AG20443 (cell line): ENCODE data around the gene PIGW.

ENCODE experiments used
- DNase-seq: peaks from one replicate; pipeline ENCODE4 v3.0.0; 2012; ENCODE audit warnings: low spot score, mixed read lengths

The PIGW gene

GRCh38 chr17:36509272-36509985 is 25.4 kb upstream of the PIGW start:
- DNase-seq: peak; percentile 5

- DNase-seq: peak; percentile 4
Observed at GRCh38 chr17:36510636-36511035, 24.2 kb upstream of the PIGW start.

DNA sequence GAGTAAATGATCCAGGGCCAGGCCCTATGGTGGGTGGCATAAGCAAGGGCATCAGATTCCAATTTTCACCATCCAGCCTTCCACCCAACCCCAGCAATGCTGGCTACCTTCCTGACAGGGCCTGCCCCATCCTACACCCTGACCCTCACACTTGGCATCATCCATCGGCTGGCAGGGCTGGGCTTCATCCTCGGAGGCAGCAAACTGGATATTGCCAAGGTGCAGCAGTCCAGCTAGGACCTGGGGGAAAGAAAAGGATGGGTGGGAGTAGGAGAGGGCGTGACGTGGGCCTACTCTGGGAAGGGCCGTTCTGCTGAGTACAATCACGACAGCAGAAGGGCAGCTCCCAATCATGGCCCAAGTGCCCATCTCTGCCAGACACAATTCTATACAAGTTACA is 23.6 kb upstream of the PIGW start:
- no peak for DNase-seq

GRCh38 chr17:36512641-36513040 is 22.1 kb upstream of the PIGW start:
- peak; percentile 2 for DNase-seq

GRCh38 chr17:36514856-36515255 is 19.9 kb upstream of the PIGW start:
- DNase-seq: no peak

DNA sequence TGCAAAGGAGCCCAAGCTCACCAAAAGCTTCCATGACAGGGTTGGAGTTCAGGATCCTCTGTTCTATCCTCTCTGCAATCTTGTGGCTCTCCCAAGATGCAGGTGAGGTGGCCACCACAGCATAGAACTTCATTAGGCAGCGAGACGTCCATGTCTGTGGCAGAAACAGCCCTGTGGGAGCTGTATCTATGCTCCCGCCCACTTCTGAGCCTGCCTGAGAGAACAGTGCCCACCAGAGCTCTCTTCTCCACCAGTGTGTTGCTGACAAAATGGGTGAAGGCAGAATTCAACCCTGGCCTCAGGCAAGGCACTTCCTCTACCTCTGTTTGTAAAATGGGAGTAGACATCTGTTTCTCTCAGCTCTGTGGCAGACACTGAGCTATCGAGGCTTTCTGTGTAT is 18.9 kb upstream of the PIGW start:
- no peak for DNase-seq

DNA sequence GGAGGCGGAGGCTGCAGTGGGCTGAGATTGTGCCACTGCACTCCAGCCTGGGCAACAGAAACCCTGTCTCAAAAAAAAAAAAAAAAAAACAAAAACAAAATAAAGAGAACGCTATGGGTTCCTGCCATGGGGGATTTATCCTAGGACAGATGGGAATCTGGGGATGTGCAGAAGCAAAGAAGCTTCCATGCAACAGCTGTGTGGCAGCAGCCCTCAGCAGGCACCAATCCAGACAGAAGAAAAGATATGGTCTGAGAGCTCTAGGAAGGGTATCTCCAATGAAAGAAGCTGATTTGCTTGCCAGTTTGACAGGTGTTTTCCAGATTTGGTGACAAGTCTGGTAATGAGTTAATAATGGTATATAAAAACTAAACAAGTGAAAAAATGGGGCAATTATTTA is 11.7 kb upstream of the PIGW start:
- DNase-seq: no peak

DNA sequence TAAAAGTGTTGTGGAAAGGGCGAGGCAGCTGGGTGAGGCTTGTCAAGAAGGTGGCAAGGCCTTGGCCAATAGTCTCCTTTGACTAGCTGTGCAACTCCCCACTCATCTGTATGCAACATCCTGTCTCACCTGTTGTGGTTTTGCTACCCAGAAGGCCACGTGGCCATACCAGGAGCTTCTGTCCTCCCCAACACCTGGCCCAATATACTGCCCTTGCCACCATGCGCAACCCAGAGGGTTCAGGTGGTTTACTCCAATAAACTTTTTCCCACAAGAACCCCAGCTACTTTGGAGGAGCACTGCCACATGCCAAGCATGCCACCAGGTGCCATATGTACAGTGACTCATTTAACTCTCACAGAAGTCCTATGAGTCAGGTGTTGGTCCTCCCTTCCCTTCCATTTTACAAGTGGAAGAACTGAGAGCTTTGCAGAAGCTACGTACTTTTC is 10.3 kb upstream of the PIGW start:
- peak; percentile 2 for DNase-seq

DNA sequence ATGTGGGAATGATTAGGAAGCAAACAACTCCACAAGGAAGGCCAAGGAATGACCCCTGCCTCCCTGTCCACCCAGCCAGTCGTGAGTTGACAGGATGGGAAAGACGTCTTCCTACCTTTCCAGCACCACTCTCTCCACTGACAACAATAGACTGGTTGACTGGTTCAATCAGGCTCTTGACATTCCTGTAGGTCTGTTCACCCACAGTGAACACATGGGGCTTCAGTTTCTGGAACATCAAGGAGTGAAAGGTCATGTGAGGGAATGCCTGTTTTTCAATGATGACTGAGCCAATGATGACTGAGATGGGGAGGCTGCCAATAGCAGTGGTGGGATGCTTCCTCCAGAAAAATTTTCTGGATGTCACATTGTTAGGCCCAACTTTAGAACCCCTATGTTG is 9.7 kb upstream of the PIGW start:
- DNase-seq: no peak

- peak; percentile 3 for DNase-seq
Observed at GRCh38 chr17:36525888-36526287, 8.9 kb upstream of the PIGW start.

GRCh38 chr17:36527621-36528250 is 7.1 kb upstream of the PIGW start:
- DNase-seq: peak; percentile 2

DNA sequence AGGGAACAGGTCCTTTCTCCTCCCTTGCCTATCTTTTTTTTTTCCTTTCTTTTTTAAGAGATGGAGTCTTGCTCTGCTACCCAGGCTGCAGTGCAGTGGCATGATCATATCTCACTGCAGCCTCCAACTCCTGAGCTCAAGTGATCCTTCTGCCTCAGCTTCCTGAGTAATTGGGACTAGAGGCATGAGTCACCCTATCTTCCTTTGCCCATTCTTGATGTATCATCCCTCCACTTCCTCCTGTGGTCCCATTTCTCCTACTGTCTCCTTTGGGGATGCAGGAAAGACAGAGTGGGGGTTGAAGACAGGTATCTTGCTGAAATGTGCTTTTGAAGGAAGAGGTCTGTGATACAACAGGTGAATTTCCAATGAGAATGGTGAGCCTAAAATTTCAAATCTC is 5.7 kb upstream of the PIGW start:
- DNase-seq: peak; percentile 37

GRCh38 chr17:36532435-36532975 is 2.3 kb upstream of the PIGW start:
- no peak for DNase-seq

DNA sequence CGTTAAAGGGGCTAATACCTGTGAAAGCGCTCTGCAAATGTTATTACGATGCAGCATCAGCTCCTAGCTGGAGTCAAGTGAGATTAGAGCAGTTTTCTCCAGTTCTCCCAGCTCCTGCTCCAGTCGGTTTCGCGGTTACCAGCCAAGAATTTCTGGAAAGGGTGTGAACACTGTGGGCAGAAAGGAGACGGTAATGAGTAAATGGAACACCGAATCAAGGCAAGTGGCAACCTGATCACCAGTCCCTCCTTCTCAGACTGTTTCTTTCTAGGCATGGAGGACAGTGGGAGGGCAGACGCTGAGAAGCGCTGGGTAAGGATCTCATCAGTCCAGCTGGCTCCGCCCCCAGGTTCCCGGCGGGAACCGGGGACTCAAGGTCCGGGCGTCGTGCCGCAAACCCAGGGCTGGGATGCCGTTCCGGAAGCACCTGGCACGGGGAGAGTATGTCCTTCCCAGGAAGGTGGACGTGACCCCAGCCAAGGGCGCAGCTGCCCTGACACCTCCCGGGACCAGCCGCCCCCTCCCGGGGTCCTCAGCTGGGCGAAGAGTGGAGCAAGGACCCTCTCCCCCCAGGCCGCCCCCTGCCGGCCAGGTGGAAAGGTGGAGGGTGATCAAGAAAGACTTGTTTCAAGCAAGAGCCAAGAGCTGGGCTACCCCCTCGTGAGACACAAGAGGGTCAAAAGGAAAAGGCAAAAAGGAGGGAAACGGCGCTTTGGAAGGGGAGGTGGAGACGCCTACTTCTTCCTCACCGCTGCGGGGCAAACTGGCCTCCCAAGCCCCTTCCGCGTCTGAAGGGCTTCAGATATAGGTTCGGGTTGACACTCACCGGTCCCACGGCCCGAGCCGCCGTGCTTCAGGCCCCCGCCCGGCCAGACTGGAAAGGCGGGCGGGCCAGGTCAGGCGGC is 600 bp upstream of the PIGW start:
- DNase-seq: peak; percentile 84

- DNase-seq: no peak
Observed at GRCh38 chr17:36535669-36536081, 888 bp downstream of the PIGW start.

DNA sequence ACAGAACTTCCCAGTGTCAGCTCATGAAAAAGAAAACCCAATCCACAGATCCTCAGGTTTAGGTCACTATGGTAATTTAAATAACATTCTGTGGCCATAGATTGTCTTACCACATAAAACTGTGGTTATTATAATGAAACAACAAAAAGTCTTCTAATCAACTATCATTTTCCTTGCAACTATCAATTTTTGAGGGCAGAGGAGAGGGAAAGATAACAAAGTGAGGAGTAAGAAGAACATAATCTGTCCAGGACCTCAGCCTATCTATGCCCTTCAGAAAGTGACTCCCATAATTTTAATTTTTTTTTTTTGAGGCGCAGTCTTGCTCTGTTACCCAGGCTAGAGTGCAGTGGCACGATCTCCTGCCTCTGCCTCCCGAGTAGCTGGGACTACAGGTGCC is 5.9 kb downstream of the PIGW start:
- no peak for DNase-seq

DNA sequence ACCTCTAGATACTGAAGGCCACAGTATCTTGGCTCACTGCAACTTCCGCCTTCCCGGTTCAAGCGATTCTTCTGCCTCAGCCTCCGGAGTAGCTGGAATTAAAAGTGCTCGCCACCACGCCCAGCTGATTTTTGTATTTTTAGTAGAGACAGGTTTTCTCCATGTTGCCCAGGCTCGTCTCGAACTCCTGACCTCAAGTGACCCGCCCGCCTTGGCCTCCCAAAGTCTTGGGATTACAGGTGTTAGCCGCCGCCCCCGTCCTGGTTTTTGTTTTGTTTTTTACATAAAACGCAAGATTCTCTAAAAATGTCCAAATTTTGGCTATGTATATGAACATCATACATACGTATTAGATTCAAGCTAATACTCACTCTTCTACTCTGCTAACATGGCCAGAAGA is 8.0 kb downstream of the PIGW start:
- DNase-seq: no peak

GRCh38 chr17:36544044-36544306 is 9.2 kb downstream of the PIGW start:
- DNase-seq: peak; percentile 58

DNA sequence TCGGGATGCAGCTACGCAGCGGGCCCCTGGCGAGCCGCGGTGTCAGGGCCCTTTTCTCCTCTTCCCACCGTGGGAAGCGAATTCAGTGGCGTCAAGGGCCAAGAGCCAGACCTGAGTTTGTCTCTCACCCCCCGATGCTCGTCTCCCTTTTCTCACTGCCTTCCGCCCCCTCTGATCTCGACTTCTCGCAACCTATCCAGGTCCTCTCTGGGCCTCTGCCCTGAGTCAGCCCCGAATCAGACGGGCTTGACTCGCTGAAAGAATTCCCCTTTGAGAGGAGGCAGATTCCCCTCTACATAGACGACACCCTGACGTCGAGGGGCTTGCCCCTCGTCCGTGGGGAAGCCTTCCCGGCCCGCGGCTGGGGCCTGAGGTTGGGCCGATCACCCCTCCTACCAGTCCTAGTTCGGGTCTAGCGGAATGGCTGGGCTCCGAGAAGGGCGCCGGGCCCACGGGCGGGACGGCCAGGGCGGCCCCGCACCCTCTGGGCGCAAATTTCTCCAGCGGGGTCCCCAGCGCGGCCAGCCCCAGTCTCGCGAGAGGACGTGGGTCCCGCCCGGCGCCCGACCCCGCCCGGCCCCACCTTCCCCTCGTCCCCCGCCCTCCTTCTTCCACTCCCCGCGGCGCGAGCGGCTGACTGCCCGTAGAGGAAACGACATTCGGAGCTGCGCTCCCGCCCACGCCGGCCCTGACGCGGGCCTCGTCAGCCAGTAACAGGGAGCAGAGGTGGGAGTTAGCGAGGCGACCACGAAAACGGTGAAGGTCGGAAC is 9.7 kb downstream of the PIGW start, which contains the start of gene GGNBP2:
GGNBP2 (plus strand) TSS at position 613 of the 770 bp plus-strand sequence. CDS start 806 bp downstream, outside the sequence.
- peak; percentile 95 for DNase-seq

- no peak for DNase-seq
Observed at GRCh38 chr17:36545077-36545464, 10.3 kb downstream of the PIGW start.

DNA sequence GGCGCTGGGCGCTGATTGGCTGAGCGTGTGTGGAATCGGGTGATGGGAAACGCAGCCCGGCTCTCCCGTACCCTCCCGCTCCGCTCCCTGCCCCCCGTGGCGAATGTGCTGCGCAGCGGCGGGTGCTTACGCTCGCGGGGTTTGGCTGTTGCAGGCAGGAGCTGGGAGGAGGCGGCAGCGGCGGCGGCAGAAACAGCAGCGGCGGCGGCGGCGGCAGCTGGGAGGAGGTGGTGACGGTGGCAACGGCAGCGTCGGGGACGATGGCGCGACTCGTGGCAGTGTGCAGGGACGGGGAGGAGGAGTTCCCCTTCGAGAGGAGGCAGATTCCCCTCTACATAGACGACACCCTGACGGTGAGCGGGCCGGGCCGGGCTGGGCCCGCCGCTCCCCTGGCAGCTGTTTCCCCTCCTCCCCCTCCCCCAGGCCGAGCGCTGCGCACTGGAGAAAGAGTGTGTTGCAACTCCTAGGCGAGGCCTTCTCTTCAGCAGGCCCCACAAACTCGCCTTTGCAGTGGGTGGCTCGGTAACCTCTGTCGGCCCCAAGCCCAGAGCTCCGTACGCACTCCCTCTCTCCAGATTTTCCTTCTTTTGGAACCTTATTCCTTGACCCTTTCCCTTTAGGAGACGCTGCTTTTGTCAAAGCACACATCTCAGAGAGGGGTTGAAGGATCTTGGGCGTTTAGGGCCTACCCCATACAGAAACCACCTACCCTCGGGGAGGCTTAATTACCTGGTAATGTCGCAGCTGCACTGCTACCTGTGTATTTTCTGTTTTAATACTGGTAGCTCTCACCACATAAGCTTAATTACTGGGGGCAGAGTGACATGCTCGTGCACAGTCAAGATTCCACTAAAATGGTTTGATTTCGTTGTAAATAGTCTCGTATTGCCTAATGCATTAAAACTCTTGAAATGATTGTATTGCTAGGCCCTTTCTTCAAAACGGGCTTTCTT is 11.0 kb downstream of the PIGW start:
- peak; percentile 98 for DNase-seq
